CD4-positive, alpha-beta T cell treated with Interleukin-2 at 100 ng/mL for 4 hours (primary cell): ENCODE measurements around the gene RALGPS1.

Experiments used
- DNase-seq: peaks from one replicate; pipeline ENCODE4 v3.0.0-alpha.2; 2020; ENCODE audit warnings: low spot score

The RALGPS1 gene

GRCh38 chr9:127187231-127187956, 272.8 kb downstream of the RALGPS1 start:
- DNase-seq: no peak

GRCh38 chr9:127188396-127188795, 273.8 kb downstream of the RALGPS1 start:
- no peak for DNase-seq

GRCh38 chr9:127189628-127190027, 275.0 kb downstream of the RALGPS1 start:
- no peak for DNase-seq

GRCh38 chr9:127192744-127193143, 278.2 kb downstream of the RALGPS1 start:
- DNase-seq: no peak

- no peak for DNase-seq
Measured at GRCh38 chr9:127193483-127193882, 278.9 kb downstream of the RALGPS1 start.

- no peak for DNase-seq
Measured at GRCh38 chr9:127194881-127195713, 280.5 kb downstream of the RALGPS1 start.

GRCh38 chr9:127195976-127196825, 281.6 kb downstream of the RALGPS1 start:
- DNase-seq: no peak

GRCh38 chr9:127196826-127197145, 282.2 kb downstream of the RALGPS1 start:
- DNase-seq: no peak

- no peak for DNase-seq
Measured at GRCh38 chr9:127197186-127197860, 282.7 kb downstream of the RALGPS1 start.

GRCh38 chr9:127197861-127198430, 283.4 kb downstream of the RALGPS1 start:
- DNase-seq: no peak

- DNase-seq: no peak
Measured at GRCh38 chr9:127198587-127198986, 284.0 kb downstream of the RALGPS1 start.

- peak; percentile 77 for DNase-seq
Measured at GRCh38 chr9:127199001-127199791, 284.6 kb downstream of the RALGPS1 start.

- DNase-seq: no peak
Measured at GRCh38 chr9:127200106-127200862, 285.7 kb downstream of the RALGPS1 start.

GRCh38 chr9:127201071-127201541, 286.5 kb downstream of the RALGPS1 start:
- DNase-seq: no peak

- no peak for DNase-seq
Measured at GRCh38 chr9:127201731-127202130, 287.1 kb downstream of the RALGPS1 start.

GRCh38 chr9:127202461-127203169, 288.0 kb downstream of the RALGPS1 start:
- DNase-seq: no peak

- no peak for DNase-seq
Measured at GRCh38 chr9:127203681-127204327, 289.2 kb downstream of the RALGPS1 start.

GRCh38 chr9:127204771-127205470, 290.3 kb downstream of the RALGPS1 start:
- DNase-seq: no peak
